HCT116 (cell line): ENCODE data around the gene SPOCK3. TPM values are rescaled to one million over a fixed set of nuclear protein-coding genes. Genes with fewer than 3 reads are reported as not detected.

Experiments used
- ATAC-seq: fragments of 200-7000 bp; cut with Tn5 transposase; 2 replicates; pipeline ENCODE4 v1.9.1; 2020; ENCODE audit warnings: mild to moderate bottlenecking, moderate library complexity
- BruUV-seq: library from RNA; stranded (reverse); fragments of 400-500 nt; replicated peaks from 2 replicates; lab custom pipeline; 2021; lab: Mats Ljungman, UMichigan
- CTCF ChIA-PET: fragments of 300-600 bp; sonication (Branson Sonifier 250); formaldehyde crosslinking; loops from one replicate; lab custom pipeline; 2021; ENCODE audit warnings: antibody characterized with exemption; lab: Charles Lee
- POLR2A ChIA-PET: fragments of 300-600, 350-600 bp; sonication (Branson Sonifier 250); formaldehyde crosslinking; loops from one replicate; lab custom pipeline; 2021; ENCODE audit warnings: antibody characterized with exemption; lab: Charles Lee
- RAD21 ChIA-PET, 2 experiments: fragments of 300-600 bp; sonication (Branson Sonifier 250); formaldehyde crosslinking; loops; one replicate each; lab custom pipeline; 2023; ENCODE audit warnings: low total read pairs in 2 of 2; ENCODE audit not compliant: uncharacterized antibody in 2 of 2, unreplicated experiment in 2 of 2, low non-redundant PET in 1 of 2; lab: Charles Lee
- DNase-seq: peaks from one replicate; pipeline ENCODE4 v3.0.0-alpha.2; 2010; ENCODE audit warnings: low read depth, low spot score
- H2AFZ ChIP-seq: fragments of 200-600 bp; shearing (Covaris generic), sonication (generic); 2 replicates; pipeline ENCODE4 v1.6.1; 2017; ENCODE audit warnings: low read depth, mixed run types, mixed read lengths, antibody characterized with exemption, low read length; ENCODE audit not compliant: poor library complexity, severe bottlenecking
- H3K27ac ChIP-seq: 2 replicates; pipeline ENCODE4 v1.5.1; 2012; ENCODE audit warnings: low read depth, low read length
- H3K27me3 ChIP-seq: fragments of 200-600 bp; sonication (generic); 2 replicates; pipeline ENCODE4 v1.6.1; 2016; ENCODE audit warnings: mixed run types, low read length, mixed read lengths; ENCODE audit not compliant: insufficient read depth
- H3K36me3 ChIP-seq, 2 experiments: fragments of 200-500 bp in 1 of 2; fragments of 200-600 bp in 1 of 2; sonication (Bioruptor generic) in 1 of 2; sonication (generic) in 1 of 2; 2 replicates each; pipeline versions ENCODE4 v1.5.1 to v1.6.1; 2014 to 2016; ENCODE audit warnings: low read length in 2 of 2, inconsistent platforms in 1 of 2, mixed read lengths in 1 of 2, mixed run types in 1 of 2; ENCODE audit not compliant: insufficient read depth in 2 of 2, control insufficient read depth in 1 of 2
- H3K4me1 ChIP-seq, 2 experiments: fragments of 200-600 bp in 1 of 2; sonication (generic) in 1 of 2; 2 replicates each; pipeline versions ENCODE4 v1.5.1 to v1.6.1; 2012 to 2017; ENCODE audit warnings: low read length in 2 of 2, inconsistent platforms in 1 of 2, mild to moderate bottlenecking in 1 of 2, mixed read lengths in 1 of 2, mixed run types in 1 of 2, moderate library complexity in 1 of 2; ENCODE audit not compliant: insufficient read depth in 2 of 2, control insufficient read depth in 1 of 2
- H3K4me2 ChIP-seq: fragments of 200-600 bp; sonication (generic); 2 replicates; pipeline ENCODE4 v1.6.1; 2017; ENCODE audit warnings: mixed run types, low read length, mixed read lengths
- H3K4me3 ChIP-seq, 2 experiments: fragments of 200-600 bp in 1 of 2; sonication (generic) in 1 of 2; replicated peaks in 1 of 2; 2 replicates each; pipeline ENCODE4 v1.5.1; 2011 to 2016; ENCODE audit warnings: low read length in 2 of 2, control low read depth in 1 of 2, low read depth in 1 of 2, mild to moderate bottlenecking in 1 of 2, mixed read lengths in 1 of 2, mixed run types in 1 of 2
- H3K79me2 ChIP-seq: fragments of 200-600 bp; sonication (generic); 2 replicates; pipeline ENCODE4 v1.6.1; 2017; ENCODE audit warnings: mild to moderate bottlenecking, mixed run types, low read length, moderate library complexity, mixed read lengths; ENCODE audit not compliant: insufficient read depth
- H3K9ac ChIP-seq: fragments of 200-600 bp; sonication (generic); 2 replicates; pipeline ENCODE4 v1.6.1; 2016; ENCODE audit warnings: low read length, mixed read lengths
- H3K9me2 ChIP-seq: fragments of 200-600 bp; sonication (generic), shearing (Covaris generic); 2 replicates; pipeline ENCODE4 v1.6.1; 2017; ENCODE audit warnings: mixed run types, mild to moderate bottlenecking, moderate library complexity; ENCODE audit not compliant: insufficient read depth
- H3K9me3 ChIP-seq, 2 experiments: fragments of 200-500 bp in 1 of 2; fragments of 200-600 bp in 1 of 2; sonication (Bioruptor generic) in 1 of 2; sonication (generic) in 1 of 2; 2 replicates each; pipeline ENCODE4 v1.6.1; 2014 to 2017; ENCODE audit warnings: low read length in 2 of 2, mixed read lengths in 2 of 2, inconsistent platforms in 1 of 2, low read depth in 1 of 2, mild to moderate bottlenecking in 1 of 2, mixed run types in 1 of 2, moderate library complexity in 1 of 2; ENCODE audit not compliant: control insufficient read depth in 1 of 2, insufficient read depth in 1 of 2
- H4K20me1 ChIP-seq: fragments of 200-600 bp; sonication (generic), shearing (Covaris generic); 2 replicates; pipeline ENCODE4 v1.6.1; 2017; ENCODE audit warnings: mixed run types, mild to moderate bottlenecking, moderate library complexity; ENCODE audit not compliant: insufficient read depth
- ATF3 ChIP-seq: IDR thresholded peaks from 2 replicates; pipeline ENCODE4 v1.6.1; 2012
- CBX3 ChIP-seq: IDR thresholded peaks from 2 replicates; pipeline ENCODE4 v1.6.1; 2012; ENCODE audit warnings: low read depth
- CEBPB ChIP-seq: IDR thresholded peaks from 2 replicates; pipeline ENCODE4 v1.6.1; 2012; ENCODE audit warnings: low read depth
- ELF1 ChIP-seq: IDR thresholded peaks from 2 replicates; pipeline ENCODE4 v1.6.1; 2012; ENCODE audit warnings: low read depth, borderline replicate concordance
- EZH2phosphoT487 ChIP-seq: fragments of 200-600 bp; IDR thresholded peaks from 2 replicates; pipeline ENCODE4 v1.6.1; 2018; ENCODE audit warnings: antibody characterized with exemption, borderline replicate concordance
- FOSL1 ChIP-seq: IDR thresholded peaks from 2 replicates; pipeline ENCODE4 v1.6.1; 2012; ENCODE audit warnings: low read depth
- MAX ChIP-seq: IDR thresholded peaks from 2 replicates; pipeline ENCODE4 v1.6.1; 2012
- POLR2A ChIP-seq: IDR thresholded peaks from 2 replicates; pipeline ENCODE4 v1.7.0; 2011; ENCODE audit warnings: borderline replicate concordance; ENCODE audit not compliant: insufficient read depth, insufficient read length; ENCODE audit errors: extremely low read depth
- SP1 ChIP-seq: IDR thresholded peaks from 2 replicates; pipeline ENCODE4 v1.6.1; 2012; ENCODE audit warnings: low read depth
- YY1 ChIP-seq: IDR thresholded peaks from 2 replicates; pipeline ENCODE4 v1.6.1; 2011; ENCODE audit warnings: low read length, low read depth, moderate library complexity, mild to moderate bottlenecking; ENCODE audit not compliant: insufficient replicate concordance; ENCODE audit errors: extremely low read depth
- ZBTB33 ChIP-seq: IDR thresholded peaks from 2 replicates; pipeline ENCODE4 v1.6.1; 2011; ENCODE audit warnings: mild to moderate bottlenecking, low read length, moderate library complexity; ENCODE audit not compliant: insufficient replicate concordance; ENCODE audit errors: extremely low read depth
- intact Hi-C: fragments of 100-400 bp; cut with micrococcal nuclease; formaldehyde crosslinking; loops from 2 replicates; pipeline ENCODE4 v1.10.0; 2022
- total RNA-seq: library from RNA; stranded (reverse); gene quantifications from one replicate; pipeline ENCODE4 v1.2.1, GENCODE V29; 2021; ENCODE audit not compliant: unreplicated experiment

SPOCK3 gene
- total RNA-seq, 1 experiment from 2014 or later: 1.7 TPM

- RAD21 ChIA-PET: no interaction called here
- Histone ChIP-seq H3K4me3 (no peak overlapping the region), H3K4me1 (peaks cover 0 to 6% of the 10 kb centered on the region in 2 experiments; a peak in 1 of 4 replicates), H3K36me3 (no peaks in the 10 kb centered on the region), H3K9me2 (no peaks in the 10 kb centered on the region), H3K27me3 (no peaks in the 10 kb centered on the region), H3K9ac (no peak overlapping the region), H2AFZ (no peak overlapping the region), H4K20me1 (no peaks in the 10 kb centered on the region), H3K79me2 (no peaks in the 10 kb centered on the region), H3K4me2 (no peak overlapping the region), H3K9me3 (no peaks in the 10 kb centered on the region), H3K27ac (no peak overlapping the region)
- DNase-seq (peak; percentile 26), ATAC-seq (peak; percentile 63; the same call in 1 of the 2 replicates)
- POLR2A ChIA-PET: no interaction called here
- CTCF ChIA-PET: no interaction called here
- TF ChIP-seq SP1: no peak
- no peak for TF ChIP-seq EZH2phosphoT487
- TF ChIP-seq CBX3: peak; percentile 46; the same call in 1 of the 2 replicates
- no peak for TF ChIP-seq ZBTB33
- TF ChIP-seq ATF3: no peak
- TF ChIP-seq YY1: no peak
- no peak for TF ChIP-seq FOSL1
- 0 out of 2 replicates have a peak, but pooled peaks have one; percentile 14 for TF ChIP-seq CEBPB
- TF ChIP-seq POLR2A: no peak
- no peak for TF ChIP-seq MAX
- no peak for TF ChIP-seq ELF1
- intact Hi-C loops: no loop called here
- no TSS peak for BruUV-seq
Observed at GRCh38 chr4:166816890-166817289, 417.4 kb downstream of the SPOCK3 start.
